ENCODE measurements around the gene BICDL1.

Gene BICDL1

GRCh38 chr12:120090206-120090605 is 101.2 kb downstream of the BICDL1 start:
- TF ChIP-seq, protein P1, sequence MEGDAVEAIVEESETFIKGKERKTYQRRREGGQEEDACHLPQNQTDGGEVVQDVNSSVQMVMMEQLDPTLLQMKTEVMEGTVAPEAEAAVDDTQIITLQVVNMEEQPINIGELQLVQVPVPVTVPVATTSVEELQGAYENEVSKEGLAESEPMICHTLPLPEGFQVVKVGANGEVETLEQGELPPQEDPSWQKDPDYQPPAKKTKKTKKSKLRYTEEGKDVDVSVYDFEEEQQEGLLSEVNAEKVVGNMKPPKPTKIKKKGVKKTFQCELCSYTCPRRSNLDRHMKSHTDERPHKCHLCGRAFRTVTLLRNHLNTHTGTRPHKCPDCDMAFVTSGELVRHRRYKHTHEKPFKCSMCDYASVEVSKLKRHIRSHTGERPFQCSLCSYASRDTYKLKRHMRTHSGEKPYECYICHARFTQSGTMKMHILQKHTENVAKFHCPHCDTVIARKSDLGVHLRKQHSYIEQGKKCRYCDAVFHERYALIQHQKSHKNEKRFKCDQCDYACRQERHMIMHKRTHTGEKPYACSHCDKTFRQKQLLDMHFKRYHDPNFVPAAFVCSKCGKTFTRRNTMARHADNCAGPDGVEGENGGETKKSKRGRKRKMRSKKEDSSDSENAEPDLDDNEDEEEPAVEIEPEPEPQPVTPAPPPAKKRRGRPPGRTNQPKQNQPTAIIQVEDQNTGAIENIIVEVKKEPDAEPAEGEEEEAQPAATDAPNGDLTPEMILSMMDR (IDR thresholded peaks at IDR 0.05): no peak
- peak overlapping the region; percentile 44 for H3K27ac ChIP-seq

DNA sequence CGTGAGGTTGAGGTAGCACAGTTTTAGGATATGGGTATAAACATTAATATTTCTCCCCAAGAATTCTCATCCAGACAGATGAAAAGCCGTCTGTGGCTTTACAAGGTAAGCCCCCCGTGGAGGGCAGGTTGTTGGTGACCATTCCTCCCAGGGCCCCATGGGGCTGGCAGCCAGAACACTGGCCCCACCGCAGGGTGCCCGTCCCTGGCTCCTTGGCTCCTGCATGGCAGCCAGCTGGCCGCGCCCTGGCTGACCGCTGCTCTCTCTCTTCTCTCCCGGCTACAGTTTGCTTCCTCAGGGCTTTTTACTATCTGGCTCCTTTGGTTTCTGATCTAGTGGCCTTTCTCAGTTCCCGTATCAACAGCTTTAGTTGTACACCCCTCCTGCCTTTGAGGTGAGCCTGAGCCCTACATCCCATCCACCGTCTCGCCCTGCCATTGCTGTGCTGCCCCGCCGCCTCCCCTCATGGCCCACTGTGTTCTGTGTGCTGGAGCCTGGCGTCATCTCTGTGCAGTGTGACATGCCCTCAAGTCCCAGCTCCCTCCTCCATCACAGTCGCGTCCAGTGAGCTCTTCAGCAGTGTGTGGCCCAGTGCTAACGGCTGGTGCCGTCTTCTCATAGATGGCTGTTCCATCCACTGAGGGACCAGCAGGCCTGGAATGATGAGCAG is 101.7 kb downstream of the BICDL1 start:
- TF ChIP-seq, protein P1 (IDR thresholded peaks at IDR 0.05): no peak
- TF ChIP-seq ZFX (IDR thresholded peaks at IDR 0.05; ENCODE audit: borderline replicate concordance): no peak
- H3K27ac ChIP-seq: peak overlapping the region; percentile 44

- peak overlapping the region; percentile 44 for H3K27ac ChIP-seq
- no peak for TF ChIP-seq ZFX (IDR thresholded peaks at IDR 0.05; ENCODE audit: borderline replicate concordance)
- TF ChIP-seq, protein P1 (IDR thresholded peaks at IDR 0.05): no peak
Measured at GRCh38 chr12:120091371-120092090, 102.5 kb downstream of the BICDL1 start.

DNA sequence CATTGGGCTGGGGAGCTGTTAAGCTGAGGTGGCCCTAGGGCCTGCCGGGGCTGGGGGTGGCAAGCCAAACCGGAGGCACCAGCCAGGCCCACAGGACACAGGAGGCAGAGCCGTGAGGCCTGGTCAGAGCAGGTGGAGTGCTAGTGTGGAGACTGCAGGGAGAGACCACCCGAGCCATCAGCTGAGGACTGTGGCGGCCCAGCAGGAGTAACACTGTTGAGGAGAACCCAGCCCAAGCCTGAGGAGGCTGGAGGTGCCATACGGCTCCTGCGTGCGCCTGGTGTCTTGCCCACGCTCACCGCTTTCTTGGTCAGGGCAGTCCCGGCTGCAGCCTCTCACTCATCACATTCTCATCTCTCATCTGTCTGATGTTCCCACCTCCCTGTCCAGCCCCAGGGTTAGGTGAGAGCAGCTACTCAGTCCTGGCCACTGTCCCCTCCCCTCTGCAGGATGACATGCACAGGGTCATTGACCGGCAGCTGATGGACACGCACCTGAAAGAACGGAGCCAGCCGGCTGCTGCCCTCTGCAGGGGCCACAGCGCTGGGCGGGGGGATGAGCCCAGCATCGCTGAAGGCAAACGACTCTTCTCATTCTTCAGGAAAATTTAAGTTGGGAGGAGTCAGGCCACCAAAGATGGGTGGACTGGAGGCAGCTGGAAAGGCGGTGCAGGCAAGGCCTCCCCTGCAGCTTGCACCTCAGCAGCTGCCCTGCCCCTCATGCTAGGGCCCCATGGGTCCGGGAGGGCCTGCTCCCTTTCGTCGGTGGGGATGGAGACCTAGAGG is 103.7 kb downstream of the BICDL1 start:
- TF ChIP-seq ZFX (IDR thresholded peaks at IDR 0.05; ENCODE audit: borderline replicate concordance): no peak
- TF ChIP-seq, protein P1 (IDR thresholded peaks at IDR 0.05): no peak
- H3K27ac ChIP-seq: peak overlapping the region; percentile 44; the same call in 1 of the 2 replicates

DNA sequence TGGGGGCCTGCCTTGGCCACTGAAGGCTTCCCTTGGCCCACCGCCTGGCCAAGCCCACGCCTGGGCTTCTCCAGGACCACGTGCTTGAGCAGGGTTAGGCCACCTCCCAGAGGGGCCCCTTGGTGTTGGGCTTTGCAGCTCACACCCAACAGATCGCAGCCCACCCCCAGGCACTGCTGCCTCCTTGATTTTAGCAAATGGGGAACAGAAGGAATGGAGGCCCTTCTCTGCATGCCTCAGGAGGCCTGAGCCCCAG is 104.2 kb downstream of the BICDL1 start:
- peak overlapping the region; percentile 44; the same call in 1 of the 2 replicates for H3K27ac ChIP-seq
- no peak for TF ChIP-seq ZFX (IDR thresholded peaks at IDR 0.05; ENCODE audit: borderline replicate concordance)
- TF ChIP-seq, protein P1 (IDR thresholded peaks at IDR 0.05): no peak

DNA sequence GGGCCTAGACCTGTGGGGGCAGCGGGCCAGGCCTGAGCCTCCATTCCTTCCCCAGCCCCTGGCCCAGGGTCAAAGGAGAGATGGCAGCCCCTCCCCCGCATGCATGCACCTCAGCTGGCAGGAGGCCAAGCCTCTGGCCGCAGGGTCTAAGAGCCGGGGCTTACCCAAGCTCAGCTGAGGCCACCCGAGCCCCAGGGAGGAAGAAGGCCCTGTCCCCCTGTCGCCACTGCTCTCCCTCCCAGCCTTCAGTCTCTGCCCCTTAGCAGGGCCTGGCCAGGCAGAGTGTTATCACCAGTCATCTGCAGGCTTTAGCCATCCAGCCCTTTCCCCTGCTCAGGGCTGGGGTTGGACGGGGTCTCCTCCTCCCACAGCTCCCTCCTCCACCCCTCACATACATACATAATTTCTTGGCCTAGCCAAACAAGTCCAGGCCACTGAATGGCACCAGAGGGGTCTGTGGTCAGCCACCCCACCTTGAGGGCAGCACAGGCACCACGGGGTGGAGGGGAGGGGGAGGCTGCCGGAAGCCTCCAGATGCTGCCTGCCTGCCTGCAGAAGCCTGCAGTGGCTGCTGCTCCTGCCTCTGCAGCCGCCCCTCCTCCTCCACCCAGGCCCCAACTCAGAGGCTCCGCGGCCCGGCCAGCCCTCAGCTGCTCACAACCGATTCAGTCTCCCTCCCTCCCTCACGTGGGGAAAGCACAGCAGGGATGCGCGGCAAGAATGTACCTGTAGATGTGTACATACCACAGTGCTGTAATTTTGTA is 104.7 kb downstream of the BICDL1 start:
- peak overlapping the region; percentile 44; the same call in 1 of the 2 replicates for H3K27ac ChIP-seq
- no peak for TF ChIP-seq ZFX (IDR thresholded peaks at IDR 0.05; ENCODE audit: borderline replicate concordance)
- TF ChIP-seq, protein P1 (IDR thresholded peaks at IDR 0.05): no peak

All from 22Rv1 (cell line).